ENCODE measurements around the gene RPS21.

RPS21 gene

DNA sequence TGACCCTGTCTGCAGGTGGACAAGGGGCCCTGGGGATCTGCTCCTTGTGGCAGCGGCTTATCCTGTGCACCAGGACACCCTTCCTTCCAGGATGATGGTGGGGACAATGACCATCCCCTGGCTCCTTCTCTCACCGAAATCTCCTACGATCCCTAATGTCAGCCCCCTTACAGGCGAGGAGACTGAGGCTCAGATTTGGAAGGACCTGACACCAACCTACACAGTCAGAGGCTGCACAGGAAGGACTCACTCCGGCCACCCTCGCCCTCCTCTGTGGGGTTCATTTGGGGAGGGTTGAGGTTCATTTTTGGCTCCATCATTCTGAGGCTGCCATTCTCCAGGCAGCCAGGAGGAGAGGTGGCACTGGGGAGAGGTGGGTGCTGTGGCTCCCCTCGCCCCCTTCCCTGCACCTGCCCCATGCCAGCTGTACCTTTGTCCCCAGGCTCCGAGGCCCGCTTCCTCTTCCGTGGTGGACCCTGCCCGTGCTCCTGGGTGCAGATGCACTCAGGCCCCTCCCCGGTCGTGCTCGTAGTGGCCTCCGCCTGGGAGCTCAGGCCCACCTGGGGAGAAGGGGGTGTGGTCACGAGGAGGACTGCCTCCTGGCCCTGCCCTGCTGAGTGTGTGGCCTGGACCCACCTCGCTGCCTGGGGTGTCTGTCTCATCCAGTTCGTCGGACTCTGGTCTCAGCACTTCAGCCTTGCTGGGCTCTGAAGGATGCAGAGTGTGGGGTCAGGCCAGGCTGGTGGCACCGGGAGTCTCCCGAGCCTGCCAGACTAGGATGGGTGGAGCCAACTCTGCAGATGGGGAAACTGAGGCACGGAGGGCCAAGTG is 25.5 kb downstream of the RPS21 start:
- H3K36me3 ChIP-seq (ENCODE audit: low read length): no peaks in the 10 kb centered on the region
- no peak overlapping the region for H3K4me3 ChIP-seq (ENCODE audit: insufficient read depth, low read length, poor library complexity, severe bottlenecking)
- no peaks in the 10 kb centered on the region for H4K20me1 ChIP-seq (ENCODE audit: low read depth, low read length)
- no peaks in the 10 kb centered on the region for H3K9me2 ChIP-seq (replicated peaks; ENCODE audit: insufficient read depth, low read length)
- no peaks in the 10 kb centered on the region for H3K9me3 ChIP-seq (ENCODE audit: insufficient read depth, low read length)
- H3K27ac ChIP-seq (ENCODE audit: low read depth, low read length): no peak overlapping the region
- H3K27me3 ChIP-seq (ENCODE audit: low read length): no peaks in the 10 kb centered on the region
- no peak overlapping the region for H2AFZ ChIP-seq (ENCODE audit: low read depth, low read length, severe bottlenecking)
- H3F3A ChIP-seq (ENCODE audit: insufficient read depth): no peaks in the 10 kb centered on the region
- TF ChIP-seq, protein P1, sequence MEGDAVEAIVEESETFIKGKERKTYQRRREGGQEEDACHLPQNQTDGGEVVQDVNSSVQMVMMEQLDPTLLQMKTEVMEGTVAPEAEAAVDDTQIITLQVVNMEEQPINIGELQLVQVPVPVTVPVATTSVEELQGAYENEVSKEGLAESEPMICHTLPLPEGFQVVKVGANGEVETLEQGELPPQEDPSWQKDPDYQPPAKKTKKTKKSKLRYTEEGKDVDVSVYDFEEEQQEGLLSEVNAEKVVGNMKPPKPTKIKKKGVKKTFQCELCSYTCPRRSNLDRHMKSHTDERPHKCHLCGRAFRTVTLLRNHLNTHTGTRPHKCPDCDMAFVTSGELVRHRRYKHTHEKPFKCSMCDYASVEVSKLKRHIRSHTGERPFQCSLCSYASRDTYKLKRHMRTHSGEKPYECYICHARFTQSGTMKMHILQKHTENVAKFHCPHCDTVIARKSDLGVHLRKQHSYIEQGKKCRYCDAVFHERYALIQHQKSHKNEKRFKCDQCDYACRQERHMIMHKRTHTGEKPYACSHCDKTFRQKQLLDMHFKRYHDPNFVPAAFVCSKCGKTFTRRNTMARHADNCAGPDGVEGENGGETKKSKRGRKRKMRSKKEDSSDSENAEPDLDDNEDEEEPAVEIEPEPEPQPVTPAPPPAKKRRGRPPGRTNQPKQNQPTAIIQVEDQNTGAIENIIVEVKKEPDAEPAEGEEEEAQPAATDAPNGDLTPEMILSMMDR (IDR thresholded peaks at IDR 0.05; ENCODE audit: insufficient read depth, low read length, poor library complexity, severe bottlenecking): no peak
- no peak for TF ChIP-seq EZH2phosphoT487 (conservative IDR thresholded peaks at IDR 0.05; ENCODE audit: low read length)
- no peaks in the 10 kb centered on the region for H3K79me2 ChIP-seq (ENCODE audit: insufficient read depth, low read length)
- no peak overlapping the region for H3K9ac ChIP-seq (ENCODE audit: low read length)
- H3K4me2 ChIP-seq (ENCODE audit: low read depth, low read length, poor library complexity, severe bottlenecking): no peak overlapping the region

DNA sequence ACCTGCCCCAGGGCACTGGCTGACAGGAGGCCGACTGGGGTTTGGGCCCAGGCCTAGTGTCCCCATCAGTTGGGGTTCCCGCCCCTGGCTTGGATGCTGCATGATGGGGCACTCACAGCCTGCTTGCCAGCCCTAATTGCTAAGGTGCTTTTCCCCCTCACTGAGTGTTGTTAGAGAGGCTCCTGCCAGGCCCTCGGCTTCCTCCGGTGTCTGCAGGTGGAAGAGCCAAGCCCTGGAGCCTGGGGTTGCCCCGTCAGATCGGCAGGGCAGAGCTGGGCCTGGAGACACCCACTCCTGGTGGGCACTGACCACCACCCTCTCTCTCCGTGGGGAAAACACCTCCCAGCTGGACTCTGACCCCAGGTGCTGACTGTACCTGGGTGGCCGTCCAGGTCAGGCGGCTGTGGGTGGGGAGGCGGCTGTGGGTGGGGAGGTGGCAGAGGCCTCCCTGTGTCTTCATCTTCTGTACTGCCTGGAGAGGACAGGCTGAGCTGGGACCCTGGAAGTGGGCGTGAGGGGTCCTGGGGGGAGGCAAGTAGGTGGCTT is 26.2 kb downstream of the RPS21 start:
- no peaks in the 10 kb centered on the region for H4K20me1 ChIP-seq (ENCODE audit: low read depth, low read length)
- H2AFZ ChIP-seq (ENCODE audit: low read depth, low read length, severe bottlenecking): no peak overlapping the region
- no peak overlapping the region for H3K4me2 ChIP-seq (ENCODE audit: low read depth, low read length, poor library complexity, severe bottlenecking)
- no peaks in the 10 kb centered on the region for H3K36me3 ChIP-seq (ENCODE audit: low read length)
- H3K9me3 ChIP-seq (ENCODE audit: insufficient read depth, low read length): no peaks in the 10 kb centered on the region
- no peak overlapping the region for H3K9ac ChIP-seq (ENCODE audit: low read length)
- H3K79me2 ChIP-seq (ENCODE audit: insufficient read depth, low read length): no peaks in the 10 kb centered on the region
- H3K9me2 ChIP-seq (replicated peaks; ENCODE audit: insufficient read depth, low read length): no peaks in the 10 kb centered on the region
- no peak overlapping the region for H3K4me3 ChIP-seq (ENCODE audit: insufficient read depth, low read length, poor library complexity, severe bottlenecking)
- H3K27ac ChIP-seq (ENCODE audit: low read depth, low read length): no peak overlapping the region
- no peak for TF ChIP-seq EZH2phosphoT487 (conservative IDR thresholded peaks at IDR 0.05; ENCODE audit: low read length)
- TF ChIP-seq, protein P1 (IDR thresholded peaks at IDR 0.05; ENCODE audit: insufficient read depth, low read length, poor library complexity, severe bottlenecking): no peak
- H3F3A ChIP-seq (ENCODE audit: insufficient read depth): no peaks in the 10 kb centered on the region
- no peaks in the 10 kb centered on the region for H3K27me3 ChIP-seq (ENCODE audit: low read length)

DNA sequence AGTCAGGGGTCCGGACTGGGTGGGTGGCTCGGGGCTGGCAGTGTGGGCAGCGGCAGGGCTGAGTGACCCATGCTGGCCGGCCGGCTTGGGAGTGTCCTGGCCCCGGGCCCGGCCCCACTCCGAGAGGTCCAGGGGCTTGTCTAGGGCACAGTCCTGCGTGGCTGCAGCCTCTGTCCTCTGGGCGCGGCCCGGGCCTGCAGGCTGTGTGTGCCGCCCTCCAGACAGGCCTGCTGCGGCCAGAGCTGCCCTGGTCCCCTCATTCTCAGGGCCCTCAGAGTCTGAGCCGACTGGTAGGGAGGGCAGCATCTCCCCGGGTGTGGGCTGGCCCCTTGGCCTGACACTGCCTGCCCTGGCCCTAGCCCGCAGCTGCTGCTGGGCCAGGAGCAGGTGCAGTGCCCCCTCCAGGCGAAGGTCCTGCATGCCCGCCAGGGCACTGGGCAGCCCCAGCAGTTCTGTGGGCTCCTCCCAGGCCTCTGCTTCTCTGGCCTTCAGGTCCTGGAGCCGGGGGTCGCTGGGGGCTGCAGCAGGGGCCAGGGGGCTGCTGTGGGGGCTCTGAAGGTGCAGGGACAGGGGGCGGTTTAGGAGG is 27.1 kb downstream of the RPS21 start:
- Histone ChIP-seq H3K4me3 (ENCODE audit: insufficient read depth, low read length, poor library complexity, severe bottlenecking) (no peak overlapping the region), H3K27ac (ENCODE audit: low read depth, low read length) (no peak overlapping the region), H3K9ac (ENCODE audit: low read length) (no peak overlapping the region), H3K79me2 (ENCODE audit: insufficient read depth, low read length) (no peaks in the 10 kb centered on the region), H3K36me3 (ENCODE audit: low read length) (no peaks in the 10 kb centered on the region), H3K27me3 (ENCODE audit: low read length) (no peaks in the 10 kb centered on the region), H3K9me2 (replicated peaks; ENCODE audit: insufficient read depth, low read length) (no peaks in the 10 kb centered on the region), H2AFZ (ENCODE audit: low read depth, low read length, severe bottlenecking) (no peak overlapping the region), H4K20me1 (ENCODE audit: low read depth, low read length) (no peaks in the 10 kb centered on the region), H3K4me2 (ENCODE audit: low read depth, low read length, poor library complexity, severe bottlenecking) (no peak overlapping the region), H3K9me3 (ENCODE audit: insufficient read depth, low read length) (no peaks in the 10 kb centered on the region), H3F3A (ENCODE audit: insufficient read depth) (no peaks in the 10 kb centered on the region)
- TF ChIP-seq, protein P1 (IDR thresholded peaks at IDR 0.05; ENCODE audit: insufficient read depth, low read length, poor library complexity, severe bottlenecking): peak; percentile 9
- no peak for TF ChIP-seq EZH2phosphoT487 (conservative IDR thresholded peaks at IDR 0.05; ENCODE audit: low read length)
